ENCODE measurements around the gene PAGE3.

The PAGE3 gene, protein sequence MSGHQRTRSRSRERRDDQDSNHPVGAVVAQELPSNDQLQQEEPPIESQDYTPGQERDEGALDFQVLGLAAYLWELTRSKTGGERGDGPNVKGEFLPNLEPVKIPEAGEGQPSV

DNA sequence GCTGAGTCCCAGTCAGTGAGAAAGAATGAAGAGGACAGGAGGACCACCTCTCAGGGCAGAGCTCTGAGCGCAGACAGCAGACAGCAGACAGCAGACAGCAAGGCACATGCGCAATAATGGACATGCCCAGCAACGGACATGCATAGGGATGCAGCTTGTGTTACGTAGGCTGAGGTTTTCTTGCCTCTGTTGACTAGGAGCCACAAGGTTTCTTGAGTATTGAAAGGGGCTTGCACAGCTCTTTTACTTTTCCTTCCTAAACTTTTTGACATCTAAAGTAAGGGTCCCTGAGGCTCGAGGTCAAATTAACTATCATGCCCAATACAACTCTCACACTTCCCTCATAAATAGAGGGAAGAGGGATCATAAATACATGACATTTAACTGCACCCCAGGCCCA, at the start of gene PAGE3:
PAGE3 (minus strand) TSS at position 101 of the 400 bp plus-strand sequence. CDS start 1,013 bp downstream, outside the sequence.
- no peak for FAIRE-seq

DNA sequence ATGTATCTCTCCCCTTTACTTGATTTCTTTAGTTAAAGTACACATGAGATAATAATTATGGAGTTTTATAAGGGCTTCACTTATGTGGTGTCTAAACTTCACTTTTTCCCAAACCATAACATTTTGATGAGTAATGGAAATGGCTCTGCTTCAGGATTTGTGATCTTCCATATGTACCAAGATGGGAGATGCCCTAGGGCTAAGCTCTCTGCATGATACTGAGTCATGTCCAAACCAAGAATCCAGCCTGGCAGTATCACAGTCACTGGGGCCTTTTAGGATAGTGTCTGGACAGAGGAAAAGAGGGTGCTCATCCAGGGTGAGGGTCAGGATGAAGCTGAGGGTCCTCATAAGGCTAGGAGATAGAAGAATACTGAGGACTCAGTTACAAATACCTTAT, 47.9 kb upstream of the PAGE3 start:
- no peak for FAIRE-seq

DNA sequence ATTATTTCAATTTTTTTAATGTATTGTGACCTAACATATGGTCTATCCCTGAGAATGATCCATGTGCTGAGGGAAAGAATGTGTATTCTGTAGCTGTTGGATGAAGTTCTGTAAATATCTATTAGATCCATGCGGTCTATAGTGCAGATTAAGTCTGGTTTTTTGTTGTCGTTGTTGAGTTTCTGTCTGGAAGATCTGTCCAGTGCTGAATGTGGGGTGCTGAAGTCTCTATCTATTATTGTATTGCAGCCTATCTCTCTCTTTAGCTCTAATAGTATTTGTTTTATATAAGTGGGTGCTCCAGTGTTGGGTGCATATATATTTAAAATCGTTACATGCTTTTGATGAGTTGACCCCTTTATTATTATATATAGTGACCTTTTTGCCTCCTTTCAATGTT, 26.2 kb upstream of the PAGE3 start:
- no peak for FAIRE-seq

DNA sequence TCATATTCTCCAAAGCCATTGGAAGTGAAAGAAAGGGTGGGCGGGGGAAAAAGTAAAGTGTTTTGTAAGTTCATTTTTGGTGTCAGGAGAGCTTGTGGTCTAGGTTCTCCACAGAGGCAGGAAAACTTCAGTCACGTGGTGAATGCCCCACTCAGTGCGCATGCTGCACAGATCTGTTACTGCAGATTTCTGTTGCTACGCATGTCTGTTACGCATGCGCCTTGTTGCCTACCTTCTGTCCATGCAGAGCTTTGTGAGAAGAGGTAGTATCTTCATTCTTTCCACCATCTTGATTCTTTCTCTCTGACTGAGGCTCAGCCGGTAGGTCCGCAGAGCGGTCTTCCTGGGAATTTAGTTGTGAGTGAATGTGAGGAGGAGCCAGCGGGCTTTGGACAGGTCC, 15.1 kb upstream of the PAGE3 start:
- no peak for FAIRE-seq

DNA sequence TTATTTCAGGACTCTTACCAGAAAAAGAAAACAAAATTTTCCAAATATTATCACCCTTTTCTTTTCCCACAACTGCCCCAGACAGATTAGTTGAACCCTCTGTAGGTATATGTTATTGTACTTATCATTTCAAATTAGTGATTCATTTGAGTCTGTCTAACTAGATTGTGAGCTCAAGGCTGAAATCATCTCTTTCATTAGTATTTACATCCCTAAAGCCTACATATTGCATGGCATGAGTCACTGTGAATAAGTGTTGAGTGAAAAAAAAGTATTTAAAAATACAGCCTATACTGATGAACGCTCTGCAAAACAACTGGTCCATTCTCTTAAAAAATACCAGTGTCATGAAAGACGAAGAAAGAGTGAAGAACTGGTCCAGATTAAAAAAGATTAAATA, 3.9 kb downstream of the PAGE3 start:
- FAIRE-seq, result no peak

DNA sequence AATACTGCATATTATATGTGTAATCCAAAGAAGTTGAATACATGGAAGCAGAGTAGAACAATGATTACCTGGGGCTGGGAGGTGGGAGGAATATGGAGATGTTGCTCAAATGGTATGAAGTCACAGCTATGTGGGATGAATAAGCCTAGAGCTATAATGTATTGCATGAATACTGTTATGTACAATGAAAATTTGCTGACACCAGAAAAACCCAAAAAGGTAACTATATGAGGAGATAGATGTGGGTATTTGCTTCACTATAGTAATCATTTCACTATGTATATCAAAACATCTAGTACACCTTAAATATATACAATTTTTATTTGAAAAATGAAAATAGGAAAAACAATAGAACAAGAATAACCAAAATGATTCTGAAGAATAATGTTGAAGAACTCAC, 11.2 kb downstream of the PAGE3 start:
- FAIRE-seq, result no peak

DNA sequence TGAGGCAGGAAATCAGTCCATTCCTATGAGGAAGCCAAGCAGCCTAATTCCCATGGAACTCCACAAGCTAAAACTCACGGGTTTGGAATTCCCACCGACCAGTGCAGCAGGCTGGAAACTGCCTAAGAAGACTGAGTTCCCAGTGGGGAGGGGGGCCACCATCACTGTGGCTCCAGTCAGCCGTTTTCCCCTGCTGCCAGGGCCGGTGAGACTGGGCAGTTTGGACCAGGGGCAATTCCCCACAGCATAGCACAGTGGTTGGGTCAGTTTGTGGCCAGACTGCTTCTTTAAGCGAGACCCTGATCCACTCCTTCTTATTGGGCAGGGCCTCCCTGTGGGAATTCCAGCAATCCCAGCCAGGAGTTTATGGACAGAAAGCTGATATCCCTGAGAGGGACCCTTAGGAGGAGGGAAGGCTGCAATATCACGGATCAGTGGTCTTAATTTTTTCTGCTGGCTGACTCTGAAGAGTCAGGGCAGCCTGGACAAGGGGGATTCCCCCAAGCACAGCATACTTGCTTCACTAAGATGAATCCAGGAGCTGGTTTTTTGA, 23.9 kb downstream of the PAGE3 start:
- FAIRE-seq, result no peak

DNA sequence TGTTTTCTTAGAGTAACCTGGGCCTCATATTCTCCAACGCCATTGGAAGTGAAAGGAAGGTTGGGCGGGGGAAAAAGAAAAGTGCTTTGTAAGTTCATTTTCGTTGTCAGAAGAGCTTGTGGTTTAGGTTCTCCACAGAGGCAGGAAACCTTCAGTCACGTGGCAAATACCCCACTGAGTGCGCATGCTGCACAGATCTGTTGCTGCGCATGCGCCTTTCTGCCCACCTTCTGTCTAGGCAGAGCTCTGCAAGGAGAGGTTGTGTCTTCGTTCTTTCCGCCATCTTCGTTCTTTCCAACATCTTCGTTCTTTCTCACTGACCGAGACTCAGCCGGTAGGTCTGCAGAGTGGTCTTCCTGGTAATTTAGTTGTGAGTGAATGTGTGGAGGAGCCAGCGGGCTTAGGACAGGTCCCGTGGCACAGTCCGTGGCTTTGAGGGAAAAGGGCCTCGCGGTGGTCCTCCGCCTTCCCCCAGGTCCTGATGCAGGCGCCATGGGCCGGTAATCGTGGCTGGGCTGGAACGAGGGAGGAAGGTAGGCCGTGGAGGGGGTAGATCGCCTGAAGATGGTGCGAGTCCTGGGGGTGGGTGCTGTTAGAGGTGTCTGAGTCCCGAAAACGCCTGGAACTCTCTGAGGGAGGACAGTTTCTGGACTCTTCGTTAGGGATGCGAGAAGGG, 44.5 kb downstream of the PAGE3 start, which contains the start of gene PAGE5:
PAGE5 (plus strand) TSS at position 228 of the 676 bp plus-strand sequence. CDS start 1,037 bp downstream, outside the sequence.
- no peak for FAIRE-seq

DNA sequence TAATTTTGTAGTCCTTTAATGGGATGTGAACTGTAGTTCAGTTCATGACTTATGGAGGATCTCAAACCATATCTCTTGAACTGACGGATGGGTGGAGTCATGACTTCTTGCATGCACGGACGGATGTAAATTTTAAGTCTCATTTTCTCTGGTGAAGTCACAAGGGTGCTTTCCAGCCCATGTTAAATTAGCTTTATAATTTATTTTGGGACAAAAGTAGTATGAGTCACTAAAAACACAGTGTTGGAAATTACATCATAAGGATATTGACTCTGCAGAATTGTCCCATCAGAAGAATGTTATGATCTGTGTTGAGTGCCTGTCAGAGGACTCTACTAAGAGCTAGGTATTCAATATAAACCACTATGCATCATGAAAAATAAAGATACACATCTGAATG, 51.3 kb downstream of the PAGE3 start:
- no peak for FAIRE-seq

DNA sequence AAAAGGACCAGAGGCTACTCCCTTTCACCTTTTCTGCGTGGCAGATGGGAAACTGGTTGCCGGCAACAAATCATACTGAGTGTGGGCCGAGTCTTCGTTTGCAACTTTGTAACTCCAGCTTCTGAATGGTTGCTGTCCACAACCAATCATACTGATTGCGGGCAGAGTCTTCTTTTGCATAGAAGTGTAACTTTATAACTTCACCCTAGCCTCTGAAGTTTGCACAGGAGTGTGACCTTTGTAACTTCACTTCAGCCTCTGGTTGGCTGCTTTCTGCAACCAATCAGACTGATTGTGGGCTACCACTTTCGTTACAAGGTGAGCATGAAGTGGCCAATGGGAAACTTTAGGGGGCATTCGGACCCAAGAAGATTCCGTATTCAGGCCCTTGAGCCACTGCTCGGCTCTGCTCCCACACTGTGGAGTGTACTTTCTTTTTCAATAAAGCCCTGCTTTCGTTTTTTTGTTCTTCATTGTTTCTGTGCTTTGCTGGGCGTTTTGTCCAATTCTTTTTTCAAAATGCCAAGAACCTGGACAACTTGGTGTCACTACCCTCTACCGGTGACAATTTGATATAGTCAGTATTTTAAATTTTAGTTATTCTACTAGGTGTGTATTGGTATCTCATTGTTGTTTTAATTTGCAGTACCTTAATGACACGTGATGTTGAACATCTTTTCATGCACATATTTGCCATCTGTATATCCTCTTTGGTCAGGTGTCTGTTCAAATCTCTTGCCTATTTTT, 53.6 kb downstream of the PAGE3 start:
- no peak for FAIRE-seq

Data from TTC549 (cell line).